ENCODE measurements around the gene KIF21B.

The KIF21B gene

GRCh38 chr1:200990114-200990513 lies 33.4 kb downstream of the KIF21B start:
- no peak for TF ChIP-seq CTCF (IDR thresholded peaks at IDR 0.05)
- peaks cover 26 to 32% of the 10 kb centered on the region in 2 experiments for H3K4me1 ChIP-seq (ENCODE audit: control insufficient read depth in 1 of 2, insufficient read depth in 1 of 2, low read depth in 1 of 2, low read length in 1 of 2)
- no peaks in the 10 kb centered on the region for H3K9me3 ChIP-seq
- H3K27ac ChIP-seq, result no peak overlapping the region
- no peaks in the 10 kb centered on the region for H3K27me3 ChIP-seq
- H3K36me3 ChIP-seq, result peaks cover 98% of the 10 kb centered on the region
- no peak overlapping the region for H3K4me3 ChIP-seq (ENCODE audit: low read depth in 1 of 2, low read length in 1 of 2)

- Histone ChIP-seq H3K36me3 (peaks cover 98% of the 10 kb centered on the region), H3K27ac (no peak overlapping the region), H3K4me3 (ENCODE audit: low read depth in 1 of 2, low read length in 1 of 2) (no peak overlapping the region), H3K9me3 (no peaks in the 10 kb centered on the region), H3K4me1 (ENCODE audit: control insufficient read depth in 1 of 2, insufficient read depth in 1 of 2, low read depth in 1 of 2, low read length in 1 of 2) (peaks cover 29 to 32% of the 10 kb centered on the region in 2 experiments), H3K27me3 (no peaks in the 10 kb centered on the region)
- no peak for TF ChIP-seq CTCF (IDR thresholded peaks at IDR 0.05)
These were observed 34.2 kb downstream of the KIF21B start for GRCh38 chr1:200989337-200989736.

GRCh38 chr1:200988693-200989092 lies 34.8 kb downstream of the KIF21B start:
- Histone ChIP-seq H3K4me1 (ENCODE audit: control insufficient read depth in 1 of 2, insufficient read depth in 1 of 2, low read depth in 1 of 2, low read length in 1 of 2) (peaks cover 25 to 29% of the 10 kb centered on the region in 2 experiments), H3K36me3 (peaks cover 98% of the 10 kb centered on the region), H3K27me3 (no peaks in the 10 kb centered on the region), H3K9me3 (no peaks in the 10 kb centered on the region), H3K4me3 (ENCODE audit: low read depth in 1 of 2, low read length in 1 of 2) (no peak overlapping the region), H3K27ac (no peak overlapping the region)
- TF ChIP-seq CTCF (IDR thresholded peaks at IDR 0.05), result no peak

GRCh38 chr1:200985481-200985880 lies 38.0 kb downstream of the KIF21B start:
- no peak overlapping the region for H3K4me3 ChIP-seq (ENCODE audit: low read depth in 1 of 2, low read length in 1 of 2)
- peaks cover 0 to 3% of the 10 kb centered on the region in 2 experiments for H3K4me1 ChIP-seq (ENCODE audit: control insufficient read depth in 1 of 2, insufficient read depth in 1 of 2, low read depth in 1 of 2, low read length in 1 of 2)
- peaks cover 100% of the 10 kb centered on the region for H3K36me3 ChIP-seq
- no peaks in the 10 kb centered on the region for H3K9me3 ChIP-seq
- no peaks in the 10 kb centered on the region for H3K27me3 ChIP-seq
- H3K27ac ChIP-seq, result no peak overlapping the region
- no peak for TF ChIP-seq CTCF (IDR thresholded peaks at IDR 0.05)

GRCh38 chr1:200983035-200983561 lies 40.4 kb downstream of the KIF21B start:
- Histone ChIP-seq H3K4me1 (ENCODE audit: control insufficient read depth in 1 of 2, insufficient read depth in 1 of 2, low read depth in 1 of 2, low read length in 1 of 2) (peaks cover 0 to 3% of the 10 kb centered on the region in 2 experiments), H3K4me3 (ENCODE audit: low read depth in 1 of 2, low read length in 1 of 2) (no peak overlapping the region), H3K27me3 (no peaks in the 10 kb centered on the region), H3K9me3 (no peaks in the 10 kb centered on the region), H3K36me3 (peaks cover 100% of the 10 kb centered on the region), H3K27ac (no peak overlapping the region)
- no peak for TF ChIP-seq CTCF (IDR thresholded peaks at IDR 0.05)
